ENCODE measurements around the gene STPG4.
"Not testable (repeated sequence)": the region's sequence is repeated elsewhere in the genome, so short reads cannot be mapped to it uniquely, and the experiment has no call there.

STPG4 gene

DNA sequence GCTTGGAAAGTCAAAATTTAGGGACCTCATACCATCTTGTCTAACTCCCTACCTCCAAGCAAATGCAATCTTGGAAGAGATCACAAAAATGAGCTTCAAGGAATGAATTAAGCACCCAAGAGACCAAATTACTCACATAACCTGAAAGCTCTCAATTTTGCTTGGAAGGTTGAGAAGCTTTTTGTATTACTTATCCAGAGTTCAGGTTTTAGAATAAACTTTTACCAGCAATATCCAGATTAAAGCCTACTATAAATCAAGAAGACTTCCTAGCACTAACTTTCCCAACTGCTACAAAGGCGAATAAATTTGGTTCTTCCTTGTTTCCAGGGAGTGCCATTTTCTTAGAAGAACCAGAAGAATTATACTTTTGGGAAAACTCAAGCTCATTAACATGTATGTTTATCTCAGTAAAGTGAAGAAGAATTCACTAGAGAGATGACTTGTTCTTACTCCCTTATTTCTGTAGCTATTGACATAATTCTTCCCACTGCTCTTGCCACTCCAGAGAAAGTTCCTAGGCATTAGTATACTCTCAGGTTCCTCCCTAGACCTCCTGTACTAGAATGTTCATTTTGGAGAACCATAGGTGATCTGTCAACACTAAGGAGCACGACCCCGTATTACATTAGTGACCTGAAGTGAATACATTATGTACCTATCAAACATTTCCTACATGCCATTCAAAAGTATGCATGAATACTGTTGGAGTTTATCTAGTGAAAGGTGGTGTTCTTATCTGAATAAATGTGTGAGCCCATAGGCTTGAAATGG lies 18.0 kb upstream of the STPG4 start:
- DNase-seq, result no peak

DNA sequence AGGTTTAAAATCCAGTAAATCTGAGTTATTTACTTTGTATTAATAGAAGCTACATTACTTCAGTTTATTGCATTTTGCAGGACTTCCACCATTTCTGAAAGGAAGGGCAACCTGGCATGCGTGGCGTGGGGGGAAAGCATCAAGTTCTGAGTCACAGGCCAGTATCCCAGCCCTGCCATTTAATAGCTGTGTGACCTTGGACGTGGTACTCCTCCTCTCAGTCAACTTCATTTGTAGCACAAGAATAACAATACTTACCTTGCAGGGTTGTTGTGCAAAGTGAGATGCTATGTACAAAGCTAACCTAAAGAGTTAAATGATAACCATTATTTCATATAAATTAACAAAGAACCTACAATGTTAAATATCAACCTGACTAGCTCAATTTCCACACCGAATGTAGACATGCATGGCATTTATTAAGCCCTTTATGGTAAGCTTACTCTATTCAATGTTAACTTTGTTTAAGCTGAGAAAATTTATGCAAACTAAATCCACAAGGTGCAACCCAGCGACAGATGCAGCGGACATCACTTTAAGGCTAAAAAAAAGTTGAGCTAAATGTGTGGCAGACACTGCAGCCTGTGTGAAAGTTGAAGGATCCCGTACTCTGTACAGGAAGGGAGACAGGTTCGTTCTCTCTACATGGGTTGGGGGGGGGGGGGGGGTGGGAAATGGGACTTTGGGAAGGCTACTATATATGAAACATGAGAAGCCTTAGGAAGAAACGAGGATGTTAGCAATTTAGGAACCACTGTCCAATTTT lies 17.2 kb upstream of the STPG4 start:
- DNase-seq, result no peak

DNA sequence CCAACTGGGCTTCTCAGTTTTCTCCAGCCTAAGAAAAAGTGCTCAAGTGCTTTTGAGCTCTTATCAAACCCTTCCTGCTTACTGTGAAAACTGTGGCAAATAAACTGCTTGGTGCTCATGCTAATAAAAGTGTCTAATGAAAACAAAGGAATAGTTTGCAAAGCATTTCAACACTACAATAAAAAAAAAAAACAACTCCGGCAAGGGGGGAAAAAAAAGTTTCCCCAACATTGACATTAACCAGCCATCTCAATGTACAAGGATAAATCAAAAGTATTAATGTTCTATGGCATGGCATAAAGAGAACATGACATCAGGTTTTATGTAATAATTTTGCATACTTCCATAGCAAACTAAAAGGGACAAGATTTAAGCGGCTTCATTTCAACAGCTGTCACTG lies 14.7 kb upstream of the STPG4 start:
- no peak for DNase-seq

DNA sequence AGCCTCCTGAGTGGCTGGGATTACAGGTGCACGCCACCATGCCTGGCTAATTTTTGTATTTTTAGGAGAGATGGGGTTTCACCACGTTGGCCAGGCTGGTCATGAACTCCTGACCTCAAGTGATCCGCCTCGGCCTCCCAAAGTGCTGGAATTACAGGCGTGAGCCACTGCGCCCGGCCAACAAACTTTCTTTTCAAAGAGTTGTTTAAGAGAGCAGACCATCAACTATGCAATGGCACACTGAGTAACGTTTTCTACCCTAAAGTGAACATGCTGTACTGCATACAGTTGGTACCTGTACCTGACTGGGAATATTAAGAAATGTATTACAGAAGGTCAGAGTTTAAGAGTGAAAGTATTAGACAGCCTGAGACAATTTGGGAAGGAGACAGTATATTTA lies 13.8 kb upstream of the STPG4 start:
- not testable (repeated sequence) for DNase-seq

GRCh38 chr2:47167149-47167548 lies 12.0 kb upstream of the STPG4 start:
- no peak for DNase-seq

GRCh38 chr2:47165001-47165555 lies 10.0 kb upstream of the STPG4 start:
- DNase-seq, result no peak

DNA sequence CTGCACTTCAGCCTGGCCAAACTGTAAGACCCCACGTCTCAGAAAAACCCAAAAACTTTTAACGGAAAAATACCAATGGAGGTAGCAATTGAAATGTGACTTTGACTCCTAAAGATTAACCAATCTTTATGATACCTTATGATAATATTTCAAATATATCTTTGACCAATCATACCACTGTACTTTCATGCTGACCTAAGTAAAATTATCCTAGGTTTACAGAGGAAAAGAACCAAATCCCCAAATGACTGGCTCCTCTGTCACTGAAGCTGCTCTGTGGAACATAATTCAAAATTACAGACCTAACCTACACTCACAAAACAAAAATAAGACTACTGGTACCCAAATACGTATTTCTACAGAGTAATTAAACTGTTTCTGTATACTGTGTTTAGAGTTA lies 7.7 kb upstream of the STPG4 start:
- DNase-seq, result no peak

GRCh38 chr2:47161475-47161874 lies 6.4 kb upstream of the STPG4 start:
- no peak for DNase-seq

- no peak for DNase-seq
Measured at GRCh38 chr2:47160660-47161059, 5.6 kb upstream of the STPG4 start.

- DNase-seq, result no peak
Measured at GRCh38 chr2:47160211-47160610, 5.1 kb upstream of the STPG4 start.

DNA sequence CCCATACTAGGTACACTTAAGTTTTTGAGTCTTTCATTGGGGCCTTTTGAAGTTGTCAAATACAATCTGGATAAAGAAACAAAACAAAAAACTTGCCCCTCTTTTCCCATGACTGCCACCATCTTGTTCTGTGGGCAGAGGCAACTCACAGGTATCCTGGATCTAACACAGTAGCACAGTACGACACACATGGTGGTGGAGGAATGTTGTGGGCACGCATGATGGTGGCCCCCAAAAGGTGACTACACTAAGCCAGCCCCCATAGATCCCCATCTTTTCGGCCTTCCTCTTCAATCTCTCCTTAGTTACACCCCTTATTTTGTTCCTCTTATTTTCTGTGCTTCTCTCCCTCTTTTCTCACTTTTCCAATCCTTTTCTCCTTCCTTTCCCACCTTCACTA lies 4.5 kb upstream of the STPG4 start:
- no peak for DNase-seq

GRCh38 chr2:47158576-47158975 lies 3.5 kb upstream of the STPG4 start:
- DNase-seq, result no peak

GRCh38 chr2:47152803-47153202 lies 2.3 kb downstream of the STPG4 start:
- no peak for DNase-seq

DNA sequence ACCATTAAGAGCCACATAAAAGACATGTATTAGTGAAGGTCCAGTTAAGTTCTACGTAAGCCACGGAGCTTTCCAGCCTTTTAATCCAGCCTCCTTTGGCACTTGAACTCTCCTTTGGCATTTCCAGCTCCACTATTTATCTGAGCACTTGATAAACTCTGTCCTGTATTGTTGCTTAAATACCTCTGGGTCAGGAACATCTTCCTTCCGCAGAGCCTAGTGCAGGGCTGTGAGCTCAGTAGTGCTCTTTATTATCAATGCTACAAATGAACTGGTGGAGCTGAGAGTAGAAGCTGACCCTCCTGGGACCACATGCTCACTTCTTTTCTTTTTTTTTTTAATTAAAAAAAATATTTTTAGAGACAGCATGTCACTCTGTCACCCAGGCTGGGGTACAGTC lies 4.9 kb downstream of the STPG4 start:
- no peak for DNase-seq

- DNase-seq, result no peak
Measured at GRCh38 chr2:47147021-47147420, 8.1 kb downstream of the STPG4 start.

DNA sequence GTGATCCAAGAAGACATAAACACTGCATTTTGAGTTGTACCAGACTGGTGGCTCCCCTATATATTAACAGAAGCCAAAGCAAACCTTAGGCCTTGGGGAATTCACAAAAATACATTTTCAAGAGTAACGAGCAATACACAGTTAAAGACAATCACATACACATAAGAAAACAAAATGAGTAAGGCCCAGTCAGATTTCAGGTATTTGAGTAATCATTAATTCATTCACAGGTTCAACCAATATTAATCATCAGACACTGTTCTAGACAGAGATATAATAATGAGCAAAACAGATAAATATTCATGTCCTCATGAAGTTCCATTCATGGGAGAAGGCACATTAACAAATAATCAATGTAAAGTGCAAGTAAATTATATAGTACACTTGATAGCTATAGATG lies 9.6 kb downstream of the STPG4 start:
- no peak for DNase-seq

DNA sequence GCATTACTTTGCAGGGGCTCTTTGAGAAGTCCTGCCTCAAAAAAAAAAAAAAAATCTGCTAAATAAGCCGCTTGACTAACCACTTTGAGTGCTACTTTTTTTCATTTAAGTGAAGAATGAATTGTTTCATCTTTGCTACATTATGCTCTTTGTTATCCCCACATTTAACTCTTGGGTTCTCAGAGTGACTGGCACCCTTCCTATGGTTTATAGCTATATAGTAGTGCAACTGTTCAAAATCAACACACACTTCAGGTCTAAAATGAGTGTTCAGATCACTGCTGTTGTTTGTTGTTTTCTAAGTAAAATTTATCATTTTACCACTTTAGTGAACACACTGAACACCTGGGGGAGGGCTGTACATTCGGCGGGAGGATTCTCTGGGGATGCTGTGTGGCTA lies 13.6 kb downstream of the STPG4 start:
- DNase-seq, result no peak

DNA sequence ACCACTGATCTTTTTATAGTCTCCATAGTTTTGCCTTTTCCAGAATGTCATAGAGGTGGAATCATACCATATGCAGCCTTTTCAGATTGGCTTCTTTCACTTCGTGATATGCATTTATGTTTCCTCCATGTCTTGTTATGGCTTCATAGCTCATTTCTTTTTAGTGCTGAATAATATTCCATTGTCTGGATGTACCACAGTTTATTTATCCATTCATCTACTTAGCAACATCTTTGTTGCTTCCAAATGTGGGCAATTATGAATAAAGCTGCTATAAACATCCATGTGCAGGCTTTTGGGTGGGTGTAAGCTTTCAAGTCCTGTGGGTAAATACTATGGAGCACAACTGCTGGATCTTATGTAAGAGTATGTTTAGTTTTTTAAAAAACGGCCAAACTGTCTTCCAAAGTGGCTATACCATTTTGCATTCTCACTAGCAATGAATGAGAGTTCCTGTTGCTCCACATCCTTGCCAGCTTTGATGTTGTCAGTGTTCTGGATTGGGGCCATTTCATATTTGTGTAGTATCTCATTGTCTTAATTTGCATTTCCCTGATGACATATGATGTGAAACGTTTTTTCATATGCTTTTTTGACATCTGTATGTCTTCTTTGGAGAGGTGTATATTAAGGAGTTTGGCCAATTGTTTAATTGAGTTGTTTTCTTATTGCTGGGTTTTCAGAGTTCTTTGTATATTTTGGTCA lies 20.6 kb downstream of the STPG4 start:
- DNase-seq, result no peak

- DNase-seq, result no peak
Measured at GRCh38 chr2:47133046-47133445, 22.1 kb downstream of the STPG4 start.

- DNase-seq, result peak; percentile 61
Measured at GRCh38 chr2:47129191-47129706, 25.9 kb downstream of the STPG4 start.

GRCh38 chr2:47128705-47129104 lies 26.4 kb downstream of the STPG4 start:
- DNase-seq, result peak; percentile 52

- DNase-seq, result no peak
Measured at GRCh38 chr2:47127862-47128543, 27.1 kb downstream of the STPG4 start.

DNA sequence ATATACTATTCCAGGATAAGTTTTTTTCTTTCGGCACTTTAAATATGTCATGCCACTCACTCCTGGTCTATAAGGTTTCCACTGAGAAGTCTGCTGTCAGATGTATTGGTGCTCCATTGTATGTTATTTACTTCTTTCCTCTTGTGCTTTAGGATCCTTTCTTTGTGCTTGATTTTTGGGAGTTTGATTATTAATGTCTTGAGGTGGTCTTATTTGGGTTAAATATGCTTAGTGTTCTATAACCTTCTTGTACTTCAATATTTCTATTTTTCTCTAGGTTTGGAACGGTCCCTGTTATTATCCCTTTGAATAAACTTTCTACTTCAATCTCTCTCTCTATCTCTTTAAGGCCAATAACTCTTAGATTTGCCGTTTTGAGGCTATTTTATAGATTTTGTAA lies 28.3 kb downstream of the STPG4 start:
- no peak for DNase-seq
